Measurements from ENCODE around the gene COG6. TPM values are rescaled to one million over a fixed set of nuclear protein-coding genes. Genes with fewer than 3 reads are reported as not detected.

COG6 gene
- total RNA-seq, 2 experiments from 2014 or later = 13.8 to 16.0 TPM

DNA sequence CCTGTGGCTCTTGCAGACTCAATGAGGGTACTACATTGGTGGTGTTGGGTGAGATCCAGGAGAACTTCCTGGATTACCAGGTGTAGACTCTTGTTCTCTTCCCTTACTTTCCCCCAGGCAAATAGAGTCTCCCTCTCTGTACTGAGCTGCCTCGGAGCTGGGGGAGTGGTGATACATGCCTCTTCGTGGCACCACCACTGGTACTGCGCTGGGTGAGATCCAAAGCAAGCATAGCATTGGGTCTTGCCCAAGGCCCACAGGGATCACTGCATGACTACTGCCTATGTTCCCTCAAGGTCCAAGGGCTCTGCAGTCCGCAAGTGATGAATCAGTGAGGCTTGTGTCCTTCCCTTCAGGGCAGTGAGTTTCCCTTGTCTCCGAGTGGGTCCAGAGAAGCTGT, 81.6 kb downstream of the COG6 start:
- H3K27me3 ChIP-seq (ENCODE audit: control insufficient read depth in 1 of 2, insufficient read depth in 2 of 2, low read length in 2 of 2) = no peaks in the 10 kb centered on the region
- Mint-ChIP-seq H3K27me3 (no peaks in the 10 kb centered on the region), H3K9me3 (no peaks in the 10 kb centered on the region), H3K27ac (no peak overlapping the region), H3K4me3 (no peak overlapping the region), H3K4me1 (ENCODE audit: low read depth) (no peaks in the 10 kb centered on the region), H3K36me3 (ENCODE audit: low read depth) (peaks cover 80% of the 10 kb centered on the region)
- POLR2A ChIA-PET = no interaction called here
- ATAC-seq (ENCODE audit: poor library complexity) (no peak), DNase-seq (no peak)
- intact Hi-C loops (cut with DNase I, micrococcal nuclease) = no loop called here
- no peaks in the 10 kb centered on the region for H3K9me3 ChIP-seq (ENCODE audit: control insufficient read depth in 1 of 2, insufficient read depth in 1 of 2, low read length in 2 of 2)
- H3K4me1 ChIP-seq (ENCODE audit: insufficient read depth, low read length) = no peaks in the 10 kb centered on the region
- H3K27ac ChIP-seq (ENCODE audit: low read depth in 1 of 2, low read length in 2 of 2) = no peak overlapping the region
- H3K4me3 ChIP-seq (ENCODE audit: low read length) = no peak overlapping the region
- CTCF ChIA-PET = no interaction called here
- peaks cover 13% of the 10 kb centered on the region for H3K36me3 ChIP-seq (ENCODE audit: insufficient read depth, low read length)
- no peak for TF ChIP-seq CTCF (IDR thresholded peaks at IDR 0.05)

- DNase-seq = no peak
- no peak overlapping the region for H3K4me3 Mint-ChIP-seq
- peaks cover 7% of the 10 kb centered on the region for H3K36me3 ChIP-seq (ENCODE audit: insufficient read depth, low read length)
- H3K9me3 Mint-ChIP-seq = no peaks in the 10 kb centered on the region
- H3K27me3 Mint-ChIP-seq = no peaks in the 10 kb centered on the region
- no peaks in the 10 kb centered on the region for H3K9me3 ChIP-seq (ENCODE audit: control insufficient read depth in 1 of 2, insufficient read depth in 1 of 2, low read length in 2 of 2)
- ATAC-seq (ENCODE audit: poor library complexity) = no peak
- POLR2A ChIA-PET = no interaction called here
- H3K4me1 Mint-ChIP-seq (ENCODE audit: low read depth) = no peaks in the 10 kb centered on the region
- no peak for TF ChIP-seq CTCF (IDR thresholded peaks at IDR 0.05)
- H3K27me3 ChIP-seq (ENCODE audit: control insufficient read depth in 1 of 2, insufficient read depth in 2 of 2, low read length in 2 of 2) = no peaks in the 10 kb centered on the region
- H3K27ac Mint-ChIP-seq = no peak overlapping the region
- no peak overlapping the region for H3K27ac ChIP-seq (ENCODE audit: low read depth in 1 of 2, low read length in 2 of 2)
- peaks cover 46% of the 10 kb centered on the region for H3K36me3 Mint-ChIP-seq (ENCODE audit: low read depth)
- H3K4me1 ChIP-seq (ENCODE audit: insufficient read depth, low read length) = no peaks in the 10 kb centered on the region
- H3K4me3 ChIP-seq (ENCODE audit: low read length) = no peak overlapping the region
- intact Hi-C loops (cut with DNase I, micrococcal nuclease) = no loop called here
- CTCF ChIA-PET = no interaction called here
These were observed 85.3 kb downstream of the COG6 start for GRCh38 chr13:39740761-39741160.

DNA sequence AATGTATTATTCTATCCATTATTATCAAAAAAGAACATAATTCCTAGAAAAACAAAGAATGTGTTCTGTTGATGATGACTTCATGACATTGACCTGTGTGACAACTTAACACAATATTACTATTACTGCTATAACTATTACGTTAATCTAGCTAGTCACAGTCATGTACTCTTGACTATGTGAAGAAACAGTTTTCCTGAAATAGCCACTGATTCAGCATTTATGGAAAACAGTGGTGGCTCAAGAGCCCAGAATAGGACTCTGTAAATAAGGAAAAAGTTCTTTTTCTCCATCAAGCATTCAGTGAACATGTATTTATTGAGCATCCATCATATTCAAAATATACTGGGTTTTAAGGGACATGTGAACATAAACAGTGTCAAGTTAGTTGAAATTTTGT, 93.5 kb downstream of the COG6 start:
- Mint-ChIP-seq H3K9me3 (no peaks in the 10 kb centered on the region), H3K27me3 (no peaks in the 10 kb centered on the region)
- no peak for DNase-seq

More for the DNA sequence above, 93.5 kb downstream of the COG6 start:
- Mint-ChIP-seq H3K27ac (no peak overlapping the region), H3K4me1 (ENCODE audit: low read depth) (no peaks in the 10 kb centered on the region), H3K4me3 (no peak overlapping the region), H3K36me3 (ENCODE audit: low read depth) (peaks cover 44% of the 10 kb centered on the region)
- POLR2A ChIA-PET = no interaction called here
- H3K27me3 ChIP-seq (ENCODE audit: control insufficient read depth in 1 of 2, insufficient read depth in 2 of 2, low read length in 2 of 2) = no peaks in the 10 kb centered on the region
- CTCF ChIA-PET = no interaction called here
- no peak overlapping the region for H3K27ac ChIP-seq (ENCODE audit: low read depth in 1 of 2, low read length in 2 of 2)
- H3K36me3 ChIP-seq (ENCODE audit: insufficient read depth, low read length) = no peaks in the 10 kb centered on the region
- H3K4me3 ChIP-seq (ENCODE audit: low read length) = no peak overlapping the region
- H3K9me3 ChIP-seq (ENCODE audit: control insufficient read depth in 1 of 2, insufficient read depth in 1 of 2, low read length in 2 of 2) = no peaks in the 10 kb centered on the region
- intact Hi-C loops (cut with DNase I, micrococcal nuclease) = no loop called here
- no peaks in the 10 kb centered on the region for H3K4me1 ChIP-seq (ENCODE audit: insufficient read depth, low read length)
- no peak for ATAC-seq (ENCODE audit: poor library complexity)
- no peak for TF ChIP-seq CTCF (IDR thresholded peaks at IDR 0.05)
